ENCODE measurements around the gene ZBTB6.
"Not testable (repeated sequence)": the region's sequence is repeated elsewhere in the genome, so short reads cannot be mapped to it uniquely, and the experiment has no call there.

Gene ZBTB6

GRCh38 chr9:122930541-122931225, 17.6 kb upstream of the ZBTB6 start:
- DNase-seq, result no peak

GRCh38 chr9:122929796-122930354, 16.8 kb upstream of the ZBTB6 start:
- intact Hi-C loops (cut with DNase I), result no loop called here
- DNase-seq, result no peak

More at GRCh38 chr9:122930541-122931225, 17.6 kb upstream of the ZBTB6 start:
- intact Hi-C loops (cut with DNase I), result no loop called here

DNA sequence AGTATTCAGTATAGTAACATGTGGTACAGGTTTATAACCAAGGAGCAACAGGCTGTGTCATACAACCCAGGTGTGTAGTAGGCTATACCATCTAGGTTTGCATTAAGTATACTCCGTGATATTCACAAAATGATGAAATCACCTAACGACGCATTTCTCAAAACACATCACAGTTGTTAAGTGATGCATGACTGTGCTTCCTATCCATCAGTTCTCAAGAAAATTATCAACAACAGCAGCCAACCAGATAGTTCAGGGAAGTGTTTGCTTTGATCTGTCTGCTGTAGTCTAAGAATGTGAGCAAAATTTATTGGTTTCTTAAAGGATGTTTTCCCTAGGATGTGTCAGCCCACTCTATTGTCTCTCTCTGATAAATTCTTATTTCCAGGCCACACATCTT, 10.8 kb upstream of the ZBTB6 start:
- no peak for DNase-seq
- intact Hi-C loops (cut with DNase I), result no loop called here

GRCh38 chr9:122922713-122923112, 9.6 kb upstream of the ZBTB6 start:
- intact Hi-C loops (cut with DNase I), result no loop called here
- DNase-seq, result no peak

- intact Hi-C loops (cut with DNase I), result no loop called here
- DNase-seq, result no peak
Observed at GRCh38 chr9:122918310-122918709, 5.2 kb upstream of the ZBTB6 start.

DNA sequence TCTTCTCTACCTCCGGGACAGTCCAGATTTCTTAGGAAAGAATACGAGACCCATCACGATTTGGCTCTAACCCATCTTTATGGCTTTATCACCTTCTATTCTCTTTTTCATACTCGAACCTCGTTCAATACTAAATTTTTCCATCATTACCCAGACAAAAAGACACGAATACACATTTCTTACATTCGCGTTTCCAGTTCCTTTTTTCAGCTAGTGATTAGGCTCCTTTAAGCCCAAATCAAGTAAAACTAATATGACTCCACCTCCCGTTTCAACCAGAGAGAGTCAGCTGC, 506 bp downstream of the ZBTB6 start:
- DNase-seq, result no peak
- intact Hi-C loops (cut with DNase I), result no loop called here

DNA sequence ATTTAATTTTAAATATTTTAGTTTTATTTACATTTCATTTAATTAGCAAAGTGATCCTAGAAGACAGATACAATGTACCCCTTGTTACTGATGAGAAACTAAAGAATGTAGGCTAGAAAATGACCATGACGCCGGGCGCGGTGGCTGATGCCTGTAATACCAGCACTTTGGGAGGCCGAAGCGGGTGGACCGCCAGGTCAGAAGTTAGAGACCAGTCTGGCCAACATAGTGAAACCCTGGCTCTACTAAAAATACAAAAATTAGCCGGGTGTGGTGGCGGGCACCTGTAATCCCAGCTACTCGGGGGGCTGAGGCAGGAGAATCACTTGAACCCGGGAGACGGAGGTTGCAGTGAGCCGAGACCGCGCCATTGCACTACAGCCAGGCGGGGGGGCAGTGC, 7.0 kb downstream of the ZBTB6 start:
- intact Hi-C loops (cut with DNase I), result loop anchor here (10.0 kb wide), 3 partner anchors 89 to 811 kb away; partner anchors contain the start of genes CRB2 and TTLL11
- not testable (repeated sequence) for DNase-seq

- intact Hi-C loops (cut with DNase I), result loop anchor here (10.0 kb wide), 3 partner anchors 90 to 810 kb away; partner anchors contain the start of genes CRB2 and TTLL11
- peak; percentile 98 to 100 (median 100) for DNase-seq
Observed at GRCh38 chr9:122904823-122905710, 8.1 kb downstream of the ZBTB6 start, which contains the start of gene RC3H2. Gene RC3H2 (minus strand): TSS chr9:122905359. CDS start chr9:122897509, 7,850 bp downstream.

DNA sequence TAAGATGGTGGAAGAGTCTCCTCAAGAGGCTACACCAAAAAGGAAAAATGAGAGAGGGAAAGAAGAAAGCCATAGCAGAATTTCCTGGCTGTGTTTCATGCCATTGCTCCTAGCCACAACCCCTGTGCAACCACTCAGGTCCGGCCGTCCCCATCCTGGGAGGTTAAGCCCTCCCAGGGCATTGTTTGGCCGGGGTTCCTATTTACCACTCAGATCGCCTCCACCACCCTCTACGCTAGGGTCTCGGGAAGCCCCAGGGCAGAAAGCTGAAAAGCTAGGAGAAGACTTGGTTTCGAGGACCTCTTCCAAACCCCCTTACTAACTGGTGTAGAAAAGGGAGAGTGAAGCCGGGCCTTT, 8.7 kb downstream of the ZBTB6 start:
- DNase-seq, result peak in 3 of 10 donors; percentile 14 to 84 (median 16)
- intact Hi-C loops (cut with DNase I), result loop anchor here (10.0 kb wide), 3 partner anchors 90 to 810 kb away; partner anchors contain the start of genes CRB2 and TTLL11

DNA sequence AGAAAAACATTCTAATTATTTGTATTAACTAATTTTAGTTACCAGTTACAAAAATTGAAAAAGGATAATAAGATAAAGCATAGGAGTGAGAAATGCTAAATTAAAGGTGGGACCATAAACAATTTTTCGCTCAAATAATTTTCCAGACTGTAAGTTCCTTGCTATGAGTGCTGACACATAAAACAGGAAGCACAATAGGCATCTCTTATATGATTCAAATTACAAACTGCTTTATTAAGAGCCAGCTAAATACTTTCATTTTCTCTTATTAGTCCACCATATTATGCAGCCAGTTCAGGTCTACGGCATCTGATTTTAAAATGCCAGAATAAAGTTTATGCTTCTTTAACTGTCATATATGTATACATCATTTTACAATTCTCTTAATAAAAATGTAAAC, 12.3 kb downstream of the ZBTB6 start:
- intact Hi-C loops (cut with DNase I), result loop anchor here (10.0 kb wide), 3 partner anchors 94 to 806 kb away; partner anchors contain the start of genes CRB2 and TTLL11
- no peak for DNase-seq

DNA sequence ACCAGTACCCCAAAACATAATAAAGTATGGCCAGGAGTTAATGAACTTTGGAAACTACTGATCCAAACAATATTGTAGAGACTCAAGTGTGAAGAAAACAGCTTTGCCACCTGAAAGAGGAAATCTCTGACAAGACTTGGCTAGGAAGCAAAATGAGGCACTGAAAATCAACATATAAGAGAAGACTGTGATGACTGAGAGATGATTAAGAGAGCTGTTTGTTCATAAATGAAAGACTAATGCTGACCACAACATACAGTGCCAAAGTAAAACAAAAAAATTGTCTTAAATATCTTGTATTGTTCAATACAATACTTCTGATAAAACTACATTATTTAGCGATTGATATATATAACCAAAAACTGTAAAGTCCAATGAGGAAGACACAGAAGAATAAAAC, 15.2 kb downstream of the ZBTB6 start:
- intact Hi-C loops (cut with DNase I), result no loop called here
- DNase-seq, result no peak

DNA sequence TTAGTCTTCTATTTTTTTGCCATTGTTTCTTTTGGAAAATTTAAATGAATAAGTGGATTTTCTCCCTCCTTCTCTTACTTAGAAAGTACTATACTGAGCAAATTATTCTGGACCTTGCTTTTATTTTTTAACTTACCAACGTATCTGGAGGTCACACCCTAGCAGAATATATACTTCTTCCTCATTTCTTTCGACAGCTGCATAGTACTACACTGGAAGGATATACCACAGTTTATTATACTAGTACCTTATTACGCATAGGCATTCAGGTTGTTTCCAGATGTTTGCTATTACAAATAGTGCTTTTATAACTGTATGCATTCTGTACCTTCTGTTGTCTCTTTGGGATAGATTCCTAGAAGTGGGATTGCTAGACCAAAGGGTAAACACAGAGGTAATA, 24.6 kb downstream of the ZBTB6 start:
- no peak for DNase-seq
- intact Hi-C loops (cut with DNase I), result no loop called here

- no peak for DNase-seq
- intact Hi-C loops (cut with DNase I), result no loop called here
Observed at GRCh38 chr9:122883125-122883524, 30.0 kb downstream of the ZBTB6 start.

GRCh38 chr9:122879443-122879842, 33.7 kb downstream of the ZBTB6 start:
- intact Hi-C loops (cut with DNase I), result no loop called here
- no peak for DNase-seq

- DNase-seq, result no peak
- intact Hi-C loops (cut with DNase I), result no loop called here
Observed at GRCh38 chr9:122875523-122875922, 37.6 kb downstream of the ZBTB6 start.

- intact Hi-C loops (cut with DNase I); DNase-seq: not testable (repeated sequence)
Observed at GRCh38 chr9:122867276-122867675, 45.8 kb downstream of the ZBTB6 start.

GRCh38 chr9:122866079-122866478, 47.0 kb downstream of the ZBTB6 start:
- intact Hi-C loops (cut with DNase I), result no loop called here
- DNase-seq, result no peak

- no peak for DNase-seq
- intact Hi-C loops (cut with DNase I), result no loop called here
Observed at GRCh38 chr9:122865300-122865699, 47.8 kb downstream of the ZBTB6 start.

GRCh38 chr9:122863407-122863806, 49.7 kb downstream of the ZBTB6 start:
- intact Hi-C loops (cut with DNase I), result no loop called here
- no peak for DNase-seq

DNA sequence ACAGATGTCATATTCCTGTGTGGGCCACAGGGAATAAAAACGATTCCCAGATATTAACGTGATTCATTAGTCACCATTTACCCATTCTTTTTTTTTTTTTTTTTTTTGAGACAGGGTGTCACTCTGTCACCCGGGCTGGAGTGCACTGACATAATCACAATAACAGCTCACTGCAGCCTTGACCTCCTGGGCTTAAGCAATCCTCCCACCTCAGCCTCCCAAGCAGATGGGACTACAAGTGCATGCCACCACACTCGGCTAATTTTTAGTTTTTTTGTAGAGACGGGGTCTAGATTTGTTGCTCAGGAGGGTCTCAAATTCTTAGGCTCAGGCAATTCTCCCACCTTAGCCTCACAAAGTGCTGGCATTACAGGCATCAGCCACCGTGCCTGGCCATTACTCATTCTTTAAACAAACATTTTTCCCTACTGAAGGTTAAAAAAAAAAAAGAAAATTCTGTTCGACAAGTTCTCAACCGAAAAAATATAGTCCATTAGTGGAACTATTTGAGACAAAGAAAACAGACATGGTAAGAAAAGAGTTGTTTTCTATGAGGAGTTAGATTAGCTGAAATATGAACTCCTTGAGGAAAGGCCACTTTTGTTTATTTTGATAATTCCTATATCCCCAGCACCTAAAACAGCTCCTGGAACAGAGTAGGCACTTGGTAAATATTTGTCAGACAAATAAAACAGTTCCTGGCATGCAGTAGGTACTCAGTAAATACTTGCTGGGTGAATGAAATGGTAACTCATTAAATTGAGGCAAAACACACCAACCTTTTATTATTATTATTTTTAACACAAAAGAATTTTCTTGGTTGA, 52.6 kb downstream of the ZBTB6 start:
- intact Hi-C loops (cut with DNase I), result no loop called here
- DNase-seq, result no peak
